ENCODE measurements around the gene TGFBI. TPM values are rescaled to one million over a fixed set of nuclear protein-coding genes. Genes with fewer than 3 reads are reported as not detected.

Gene TGFBI
- polyA plus RNA-seq, 1 experiment = 2,219 TPM

DNA sequence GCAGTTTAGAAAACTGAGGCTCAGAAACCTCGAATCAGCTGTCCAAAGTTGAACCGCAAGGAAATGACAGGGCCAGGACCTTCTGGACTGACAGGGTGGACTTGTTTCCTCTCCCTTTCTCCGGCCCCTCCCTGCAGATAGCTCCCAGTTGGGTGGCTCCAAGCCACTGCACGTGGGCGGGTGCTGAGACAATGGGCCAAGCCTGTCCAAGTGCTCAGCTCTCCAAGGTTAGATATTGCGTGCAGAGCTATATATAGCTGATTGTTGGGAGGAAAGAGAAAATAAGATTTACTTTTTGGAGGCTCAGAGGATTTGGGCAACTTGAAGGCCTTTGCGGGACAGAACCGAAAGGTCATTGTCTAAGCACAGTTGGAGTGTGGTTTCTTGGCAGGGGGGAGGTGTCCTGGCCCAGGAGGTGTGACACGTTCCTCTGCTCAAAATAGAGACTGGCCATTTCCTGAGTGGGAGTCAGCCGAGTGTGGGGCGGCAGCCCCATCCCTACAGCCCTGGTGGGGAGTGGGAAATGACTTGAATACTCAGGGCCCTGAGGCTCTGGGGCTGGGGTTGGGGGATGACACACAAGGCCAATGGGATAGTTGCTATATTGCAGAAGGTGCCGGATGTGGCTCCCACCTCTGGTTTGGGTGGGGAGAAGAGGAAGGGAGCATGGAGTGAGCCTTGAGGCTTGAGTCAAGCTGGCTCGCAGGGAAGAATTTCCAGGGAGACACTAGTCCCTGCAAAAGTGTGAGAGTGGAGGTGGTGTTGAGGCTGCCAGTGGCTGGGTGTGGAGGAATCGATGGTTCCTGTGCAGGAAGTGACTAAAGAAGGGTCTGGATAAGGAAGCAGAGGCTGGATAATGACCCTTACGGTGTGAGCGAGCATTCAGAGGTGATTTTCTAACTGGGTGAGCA lies 59.4 kb downstream of the TGFBI start:
- DNase-seq (ENCODE audit: low read depth, low spot score) = no peak
- POLR2A ChIA-PET = no interaction called here

GRCh38 chr5:136089791-136090190 lies 61.0 kb downstream of the TGFBI start:
- no peak for TF ChIP-seq CTCF (IDR thresholded peaks at IDR 0.05; ENCODE audit: low read depth, low read length)
- no peaks in the 10 kb centered on the region for H3K9me3 ChIP-seq (ENCODE audit: control insufficient read depth, insufficient read depth, low read length)
- H3K4me3 ChIP-seq (ENCODE audit: low read depth, low read length) = no peak overlapping the region
- POLR2A ChIA-PET = no interaction called here
- H3K27ac ChIP-seq (ENCODE audit: low read depth, low read length) = no peak overlapping the region
- peaks cover 4% of the 10 kb centered on the region for H3K27me3 ChIP-seq (ENCODE audit: control insufficient read depth, insufficient read depth, low read length)
- DNase-seq (ENCODE audit: low read depth, low spot score) = no peak
- CTCF ChIA-PET = interaction anchor here (1.1 kb wide), 1 partner anchor 8 kb away, joined by 3 read pairs; no protein-coding TSS in a partner anchor

More for the DNA sequence above, 59.4 kb downstream of the TGFBI start:
- TF ChIP-seq CTCF (IDR thresholded peaks at IDR 0.05; ENCODE audit: low read depth, low read length) = no peak
- Histone ChIP-seq H3K4me3 (ENCODE audit: low read depth, low read length) (no peak overlapping the region), H3K9me3 (ENCODE audit: control insufficient read depth, insufficient read depth, low read length) (no peaks in the 10 kb centered on the region), H3K27ac (ENCODE audit: low read depth, low read length) (no peak overlapping the region), H3K27me3 (ENCODE audit: control insufficient read depth, insufficient read depth, low read length) (no peaks in the 10 kb centered on the region)
- CTCF ChIA-PET = interaction anchor here (0.5 to 1.4 kb wide), 5 partner anchors 86 to 527 kb away, joined by 3 to 4 read pairs (median 3); no protein-coding TSS in a partner anchor

- no peak for DNase-seq (ENCODE audit: low read depth, low spot score)
- TF ChIP-seq CTCF (IDR thresholded peaks at IDR 0.05; ENCODE audit: low read depth, low read length) = no peak
- POLR2A ChIA-PET = no interaction called here
- H3K27ac ChIP-seq (ENCODE audit: low read depth, low read length) = no peak overlapping the region
- no peaks in the 10 kb centered on the region for H3K9me3 ChIP-seq (ENCODE audit: control insufficient read depth, insufficient read depth, low read length)
- H3K4me3 ChIP-seq (ENCODE audit: low read depth, low read length) = no peak overlapping the region
- CTCF ChIA-PET = interaction anchor here (1.1 kb wide), 1 partner anchor 9 kb away, joined by 3 read pairs; no protein-coding TSS in a partner anchor
- H3K27me3 ChIP-seq (ENCODE audit: control insufficient read depth, insufficient read depth, low read length) = peaks cover 7% of the 10 kb centered on the region
Observed at GRCh38 chr5:136090319-136090718, 61.5 kb downstream of the TGFBI start.

GRCh38 chr5:136094189-136094912 lies 65.6 kb downstream of the TGFBI start:
- Histone ChIP-seq H3K27ac (ENCODE audit: low read depth, low read length) (no peak overlapping the region), H3K4me3 (ENCODE audit: low read depth, low read length) (no peak overlapping the region), H3K9me3 (ENCODE audit: control insufficient read depth, insufficient read depth, low read length) (no peaks in the 10 kb centered on the region), H3K27me3 (ENCODE audit: control insufficient read depth, insufficient read depth, low read length) (peaks cover 20% of the 10 kb centered on the region)
- no peak for TF ChIP-seq CTCF (IDR thresholded peaks at IDR 0.05; ENCODE audit: low read depth, low read length)
- ChIA-PET POLR2A (no interaction called here), CTCF (interaction anchor here (0.6 kb wide), 1 partner anchor 527 kb away, joined by 8 read pairs; no protein-coding TSS in a partner anchor)
- no peak for DNase-seq (ENCODE audit: low read depth, low spot score)

Measured in AG04450 (cell line).